GM23248 (cell line): ENCODE measurements around the gene SPTB.

Source experiments
- EZH2 ChIP-seq: fragments of 200-600 bp; sonication (generic); IDR thresholded peaks from 2 replicates; pipeline ENCODE4 v1.6.1; 2018; ENCODE audit warnings: antibody characterized with exemption, mild to moderate bottlenecking; ENCODE audit not compliant: insufficient read depth, poor library complexity, severe bottlenecking
- EZH2phosphoT487 ChIP-seq: fragments of 200-600 bp; sonication (generic); IDR thresholded peaks from 2 replicates; pipeline ENCODE4 v1.6.1; 2018; ENCODE audit warnings: antibody characterized with exemption, moderate library complexity, mild to moderate bottlenecking, low read depth; ENCODE audit not compliant: insufficient read depth

GRCh38 chr14:64733321-64733720 lies 146.4 kb downstream of the SPTB start:
- TF ChIP-seq EZH2 (no peak), EZH2phosphoT487 (no peak)
